Chondrocyte (in vitro differentiated cells): Measurements from ENCODE around the gene SLC6A8. TPM values are rescaled to one million over a fixed set of nuclear protein-coding genes. Genes with fewer than 3 reads are reported as not detected.

ENCODE experiments used
- DNase-seq: peaks from one replicate; pipeline ENCODE4 v3.0.0; 2021; ENCODE audit warnings: mixed read lengths, low spot score
- H3K27ac Mint-ChIP-seq: one replicate; pipeline ENCODE4 v1.8.0; 2021; ENCODE audit warnings: mild to moderate bottlenecking, moderate library complexity, mixed read lengths; ENCODE audit not compliant: unreplicated experiment
- H3K27me3 Mint-ChIP-seq: 2 replicates; pipeline ENCODE4 v1.8.0; 2021; ENCODE audit warnings: low read depth, mixed read lengths
- H3K36me3 Mint-ChIP-seq: 2 replicates; pipeline ENCODE4 v1.8.0; 2021; ENCODE audit warnings: low read depth, mixed read lengths
- H3K4me1 Mint-ChIP-seq: 2 replicates; pipeline ENCODE4 v1.8.0; 2021; ENCODE audit warnings: low read depth, mild to moderate bottlenecking, mixed read lengths
- H3K4me3 Mint-ChIP-seq: one replicate; pipeline ENCODE4 v1.8.0; 2021; ENCODE audit warnings: mild to moderate bottlenecking, moderate library complexity, mixed read lengths; ENCODE audit not compliant: unreplicated experiment
- H3K9me3 Mint-ChIP-seq: 2 replicates; pipeline ENCODE4 v1.8.0; 2021; ENCODE audit warnings: low read depth, mixed read lengths
- CTCF ChIP-seq: fragments of 200-600 bp; sonication (generic); IDR thresholded peaks from 2 replicates; pipeline ENCODE4 v1.5.0; 2021; ENCODE audit warnings: antibody characterized with exemption, mild to moderate bottlenecking, moderate library complexity
- total RNA-seq: library from RNA; stranded (reverse); gene quantifications from 3 replicates; pipeline ENCODE4 v1.2.1, GENCODE V29; 2021

Gene SLC6A8
- total RNA-seq, 1 donor from 2014 or later: 70.6 TPM

GRCh38 chrX:153736071-153736820 is 48.5 kb downstream of the SLC6A8 start:
- Mint-ChIP-seq H3K36me3 (peaks cover 12% of the 10 kb centered on the region), H3K27me3 (no peaks in the 10 kb centered on the region), H3K9me3 (peaks cover 15% of the 10 kb centered on the region), H3K27ac (no peak overlapping the region), H3K4me3 (no peak overlapping the region), H3K4me1 (no peaks in the 10 kb centered on the region)
- TF ChIP-seq CTCF: no peak
- DNase-seq: no peak

- peaks cover 8% of the 10 kb centered on the region for H3K9me3 Mint-ChIP-seq
- no peak overlapping the region for H3K4me3 Mint-ChIP-seq
- no peak overlapping the region for H3K27ac Mint-ChIP-seq
- H3K4me1 Mint-ChIP-seq: no peaks in the 10 kb centered on the region
- no peaks in the 10 kb centered on the region for H3K27me3 Mint-ChIP-seq
- no peak for TF ChIP-seq CTCF
- H3K36me3 Mint-ChIP-seq: peaks cover 7% of the 10 kb centered on the region
- DNase-seq: no peak
Measured at GRCh38 chrX:153736871-153737441, 49.2 kb downstream of the SLC6A8 start.

GRCh38 chrX:153738056-153738605 is 50.4 kb downstream of the SLC6A8 start:
- no peak overlapping the region for H3K27ac Mint-ChIP-seq
- no peaks in the 10 kb centered on the region for H3K27me3 Mint-ChIP-seq
- TF ChIP-seq CTCF: no peak
- DNase-seq: no peak
- no peak overlapping the region for H3K4me3 Mint-ChIP-seq
- H3K4me1 Mint-ChIP-seq: no peaks in the 10 kb centered on the region
- H3K9me3 Mint-ChIP-seq: peaks cover 5% of the 10 kb centered on the region
- H3K36me3 Mint-ChIP-seq: peaks cover 7% of the 10 kb centered on the region

- no peak overlapping the region for H3K27ac Mint-ChIP-seq
- no peaks in the 10 kb centered on the region for H3K27me3 Mint-ChIP-seq
- no peak for DNase-seq
- H3K4me3 Mint-ChIP-seq: no peak overlapping the region
- TF ChIP-seq CTCF: no peak
- H3K36me3 Mint-ChIP-seq: peaks cover 2% of the 10 kb centered on the region
- H3K9me3 Mint-ChIP-seq: peaks cover under 1% of the 10 kb centered on the region
- H3K4me1 Mint-ChIP-seq: no peaks in the 10 kb centered on the region
Measured at GRCh38 chrX:153739754-153740486, 52.2 kb downstream of the SLC6A8 start.

- Mint-ChIP-seq H3K4me1 (no peaks in the 10 kb centered on the region), H3K4me3 (no peak overlapping the region), H3K9me3 (no peaks in the 10 kb centered on the region), H3K36me3 (peaks cover 2% of the 10 kb centered on the region), H3K27me3 (no peaks in the 10 kb centered on the region), H3K27ac (no peak overlapping the region)
- no peak for TF ChIP-seq CTCF
- DNase-seq: no peak
Measured at GRCh38 chrX:153740631-153741222, 53.0 kb downstream of the SLC6A8 start.
